Measurements from ENCODE around the gene STUM.
"Not testable (repeated sequence)": the region's sequence is repeated elsewhere in the genome, so short reads cannot be mapped to it uniquely, and the experiment has no call there.

STUM gene

DNA sequence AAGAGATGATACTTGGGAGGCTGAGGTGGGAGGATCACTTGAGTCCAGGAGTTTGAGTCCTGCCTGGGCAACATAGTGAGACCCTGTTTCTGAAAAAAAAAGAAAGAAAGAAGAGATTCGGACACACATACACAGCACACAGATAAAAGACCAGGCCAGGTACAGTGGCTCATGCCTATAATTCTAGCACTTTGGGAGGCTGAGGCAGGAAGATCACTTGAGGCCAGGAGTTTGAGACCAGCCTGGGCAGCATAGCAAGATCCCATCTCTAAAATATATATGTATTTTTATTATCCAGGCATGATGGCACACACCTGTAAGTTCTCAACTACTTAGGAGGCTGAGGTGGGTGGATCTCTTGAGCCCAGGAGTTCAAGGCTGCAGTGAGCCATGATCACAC lies 69.2 kb downstream of the STUM start:
- not testable (repeated sequence) for FAIRE-seq; DNase-seq (ENCODE audit: extremely low spot score, insufficient read length, low read depth)

- DNase-seq (ENCODE audit: extremely low spot score, insufficient read length, low read depth), result no peak
- FAIRE-seq, result no peak
Measured at GRCh38 chr1:226618380-226618779, 69.8 kb downstream of the STUM start.

DNA sequence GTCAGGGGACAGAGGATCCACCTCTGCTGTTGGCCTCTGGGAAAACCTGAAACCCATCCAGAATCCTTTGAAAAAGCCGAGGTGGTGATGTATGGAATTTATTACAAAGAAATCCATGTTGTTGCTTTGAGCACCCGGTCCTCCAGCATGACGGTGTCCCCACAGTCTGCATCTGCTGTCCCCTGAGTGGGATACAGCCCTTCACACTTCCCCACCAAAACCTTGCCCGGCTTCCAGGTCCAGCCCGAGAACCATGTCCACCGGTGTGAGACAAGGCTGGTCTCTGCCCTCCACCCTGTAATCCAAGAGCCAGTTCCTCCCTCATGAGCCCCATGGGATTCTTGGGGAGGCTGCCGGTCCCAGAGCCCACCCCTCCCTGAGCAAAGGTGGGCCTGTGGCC lies 70.5 kb downstream of the STUM start:
- DNase-seq (ENCODE audit: extremely low spot score, insufficient read length, low read depth) (no peak), FAIRE-seq (no peak)

DNA sequence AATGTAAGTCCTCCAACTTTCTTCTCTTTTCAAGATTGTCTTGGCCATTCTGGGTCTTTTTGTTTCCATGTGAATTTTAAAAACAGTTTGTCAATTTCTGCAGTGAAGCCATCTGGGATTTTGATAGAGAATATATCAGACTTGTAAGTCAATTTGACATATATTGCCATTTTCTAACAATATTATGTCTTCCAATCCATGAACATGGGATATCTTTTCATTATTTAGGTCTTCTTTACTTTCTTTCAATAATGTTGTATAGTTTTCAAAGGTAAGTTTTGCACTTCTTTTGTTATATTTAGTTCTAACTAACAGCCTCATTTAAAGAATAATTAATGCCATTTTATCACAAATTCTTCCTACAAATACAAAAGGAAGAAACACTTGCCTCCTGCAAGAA lies 73.4 kb downstream of the STUM start:
- FAIRE-seq, result no peak
- DNase-seq (ENCODE audit: extremely low spot score, insufficient read length, low read depth), result no peak

GRCh38 chr1:226624526-226624925 lies 76.0 kb downstream of the STUM start:
- FAIRE-seq, result no peak

GRCh38 chr1:226625326-226625725 lies 76.8 kb downstream of the STUM start:
- FAIRE-seq (no peak), DNase-seq (ENCODE audit: extremely low spot score, insufficient read length, low read depth) (no peak)

More at GRCh38 chr1:226624526-226624925, 76.0 kb downstream of the STUM start:
- no peak for DNase-seq (ENCODE audit: extremely low spot score, insufficient read length, low read depth)

DNA sequence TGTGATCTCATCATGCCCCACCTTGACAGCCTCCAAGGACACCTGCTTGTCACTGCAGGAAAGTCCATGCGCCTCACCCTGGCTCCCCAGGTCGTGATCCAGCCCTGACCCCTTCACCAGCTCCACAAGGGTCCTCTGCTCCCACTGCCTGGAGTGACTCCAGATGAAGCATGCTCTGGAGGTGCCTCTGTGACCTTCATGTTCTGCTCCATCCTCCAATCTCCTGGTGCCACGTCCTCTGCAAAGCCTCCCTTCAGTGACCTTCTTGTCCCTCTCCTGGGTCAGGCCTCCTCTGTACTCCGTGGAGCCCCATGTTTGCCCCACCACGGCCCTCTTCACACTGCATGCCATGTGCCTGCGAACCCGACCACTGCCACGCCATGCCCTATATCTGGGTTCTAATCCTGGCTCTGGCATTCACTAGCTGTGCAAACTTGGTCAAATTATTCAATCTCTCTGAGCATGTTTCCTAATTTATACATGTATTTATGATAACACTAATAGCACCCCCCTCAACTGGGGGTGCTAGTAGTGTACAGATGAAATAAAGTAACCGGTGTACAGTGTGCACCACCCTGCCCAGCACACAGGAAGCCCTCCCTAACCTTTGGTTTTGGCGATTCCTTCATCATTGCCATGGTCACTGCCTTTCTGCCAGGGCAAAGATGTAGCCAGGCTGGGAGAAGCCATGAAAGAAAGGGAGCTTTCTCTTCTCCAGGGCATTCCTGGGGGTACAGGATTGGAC lies 77.4 kb downstream of the STUM start:
- DNase-seq (ENCODE audit: extremely low spot score, insufficient read length, low read depth), result no peak
- FAIRE-seq, result no peak

DNA sequence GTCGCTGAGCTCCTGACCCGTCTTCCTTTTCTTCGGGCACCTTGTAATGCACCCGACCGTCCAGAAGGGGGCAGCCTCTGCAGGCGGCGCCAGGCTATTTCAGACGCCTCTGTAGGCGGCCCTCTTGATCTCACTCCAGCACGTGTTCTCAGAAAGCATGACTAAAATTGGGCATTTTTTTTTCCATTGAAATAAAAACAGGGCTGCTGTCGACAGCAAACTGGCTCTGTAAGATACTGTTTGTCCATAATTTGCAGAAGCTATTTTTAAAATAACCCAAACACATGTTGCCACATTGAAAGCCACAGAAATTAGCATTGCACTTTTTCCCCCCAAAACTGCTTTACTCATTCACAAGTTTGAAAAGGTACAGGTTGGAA lies 78.0 kb downstream of the STUM start:
- peak; percentile 64 for DNase-seq (ENCODE audit: extremely low spot score, insufficient read length, low read depth)
- FAIRE-seq, result peak; percentile 78

DNA sequence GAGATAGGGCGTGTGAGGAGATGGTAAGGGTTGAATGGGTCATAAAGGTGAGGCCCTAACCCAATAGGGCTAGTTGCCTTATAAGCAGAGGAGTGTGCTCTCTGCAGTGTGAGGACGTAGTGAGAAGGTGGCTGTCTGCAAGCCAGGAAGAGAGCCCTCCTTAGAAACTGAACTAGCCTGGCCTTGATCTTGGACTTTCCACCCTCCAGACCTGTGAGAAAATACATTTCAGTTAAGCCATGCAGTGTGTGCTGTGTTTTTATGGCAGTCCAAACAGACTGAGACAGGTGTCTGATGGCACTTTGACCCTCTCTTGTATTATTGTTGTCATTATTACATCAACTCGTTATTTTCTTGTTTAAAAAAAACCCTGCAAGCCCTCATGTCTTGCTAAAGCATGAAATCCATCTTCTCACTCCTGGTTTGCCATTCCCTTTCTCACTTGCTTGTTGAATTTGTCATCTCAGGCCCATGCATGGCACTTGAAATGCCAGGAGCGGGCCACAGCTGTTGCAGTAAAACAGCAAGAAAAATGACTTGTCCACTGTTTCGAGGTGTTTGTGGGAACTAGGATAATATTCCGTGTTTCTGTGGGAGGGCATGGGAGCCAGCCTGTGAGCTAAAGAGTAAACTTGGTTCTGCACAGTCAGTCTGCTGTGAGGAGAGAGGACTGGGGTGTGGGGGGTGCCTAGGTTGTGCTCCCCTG lies 78.6 kb downstream of the STUM start:
- DNase-seq (ENCODE audit: extremely low spot score, insufficient read length, low read depth) (no peak), FAIRE-seq (no peak)

- FAIRE-seq (no peak), DNase-seq (ENCODE audit: extremely low spot score, insufficient read length, low read depth) (no peak)
Measured at GRCh38 chr1:226627924-226628611, 79.5 kb downstream of the STUM start.

- no peak for DNase-seq (ENCODE audit: extremely low spot score, insufficient read length, low read depth)
- no peak for FAIRE-seq
Measured at GRCh38 chr1:226628612-226629155, 80.1 kb downstream of the STUM start.

DNA sequence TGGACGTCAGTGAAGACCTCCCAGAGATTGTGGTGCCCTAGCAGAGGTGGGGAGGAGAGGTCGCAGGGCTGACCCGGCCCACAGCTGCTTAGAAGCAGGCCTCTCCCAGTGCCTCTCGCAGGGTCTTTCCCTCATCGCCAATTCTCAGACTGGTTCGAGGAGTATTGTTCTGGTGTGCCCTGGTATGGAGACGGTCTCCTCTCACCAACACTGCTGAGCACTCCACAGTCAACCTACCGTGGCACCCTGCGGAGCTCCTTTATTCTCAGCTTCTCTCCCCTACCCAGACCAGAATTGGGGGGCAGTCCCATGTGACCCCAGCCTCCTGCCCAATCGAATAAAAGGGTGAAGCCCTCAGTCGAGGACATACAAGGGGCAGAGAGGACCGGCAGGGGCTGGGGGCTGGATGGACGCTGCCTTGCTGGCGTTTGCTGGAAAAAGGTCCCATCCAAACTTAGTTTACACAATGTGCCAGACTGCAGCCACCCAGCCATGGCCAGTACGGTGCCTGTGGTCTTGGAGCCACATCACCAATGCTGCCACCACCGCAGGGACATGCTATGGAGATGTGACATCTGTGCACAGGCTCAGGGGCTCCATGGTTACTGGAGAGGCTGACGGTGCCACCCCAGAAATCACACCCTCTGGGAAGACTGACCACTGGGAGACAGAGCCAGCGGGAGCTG lies 80.8 kb downstream of the STUM start:
- DNase-seq (ENCODE audit: extremely low spot score, insufficient read length, low read depth) (no peak), FAIRE-seq (no peak)

GRCh38 chr1:226629896-226630550 lies 81.5 kb downstream of the STUM start:
- FAIRE-seq (no peak), DNase-seq (ENCODE audit: extremely low spot score, insufficient read length, low read depth) (no peak)

GRCh38 chr1:226630592-226630991 lies 82.0 kb downstream of the STUM start:
- no peak for DNase-seq (ENCODE audit: extremely low spot score, insufficient read length, low read depth)
- no peak for FAIRE-seq

- no peak for DNase-seq (ENCODE audit: extremely low spot score, insufficient read length, low read depth)
- FAIRE-seq, result no peak
Measured at GRCh38 chr1:226631229-226632000, 82.9 kb downstream of the STUM start.

DNA sequence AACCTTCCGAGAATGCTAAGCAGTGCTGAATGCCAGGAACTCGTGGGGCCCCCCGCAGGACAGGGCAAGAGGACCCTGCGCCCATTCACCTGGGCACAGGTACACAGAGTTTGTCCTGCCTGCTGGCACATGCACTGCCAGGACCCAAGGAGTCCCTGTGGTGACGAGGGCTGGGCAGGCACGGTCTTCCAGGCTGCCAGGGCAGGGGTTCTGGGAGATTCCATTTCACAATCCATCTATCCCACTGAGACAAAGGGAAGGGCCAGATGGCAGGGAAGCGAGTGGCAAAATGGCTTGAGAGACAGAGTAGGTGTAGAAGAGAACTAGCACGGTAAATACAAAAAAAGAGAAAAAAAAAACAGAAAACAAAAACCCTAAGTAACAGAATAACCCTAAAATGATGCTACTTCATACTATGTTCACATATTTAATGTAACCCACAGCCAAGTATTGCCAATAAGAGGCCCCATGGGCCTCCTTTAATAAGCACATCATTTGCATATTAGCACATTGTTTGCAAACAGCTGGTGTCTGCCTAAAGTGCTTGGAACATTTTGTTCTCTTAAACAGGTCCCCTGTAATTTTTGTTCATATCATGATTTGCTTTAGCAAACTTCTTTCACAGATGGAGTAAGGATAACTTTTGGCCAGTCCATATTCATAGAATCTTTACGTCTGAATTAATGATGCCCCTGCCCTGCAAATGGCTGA lies 83.8 kb downstream of the STUM start:
- no peak for DNase-seq (ENCODE audit: extremely low spot score, insufficient read length, low read depth)
- no peak for FAIRE-seq

DNA sequence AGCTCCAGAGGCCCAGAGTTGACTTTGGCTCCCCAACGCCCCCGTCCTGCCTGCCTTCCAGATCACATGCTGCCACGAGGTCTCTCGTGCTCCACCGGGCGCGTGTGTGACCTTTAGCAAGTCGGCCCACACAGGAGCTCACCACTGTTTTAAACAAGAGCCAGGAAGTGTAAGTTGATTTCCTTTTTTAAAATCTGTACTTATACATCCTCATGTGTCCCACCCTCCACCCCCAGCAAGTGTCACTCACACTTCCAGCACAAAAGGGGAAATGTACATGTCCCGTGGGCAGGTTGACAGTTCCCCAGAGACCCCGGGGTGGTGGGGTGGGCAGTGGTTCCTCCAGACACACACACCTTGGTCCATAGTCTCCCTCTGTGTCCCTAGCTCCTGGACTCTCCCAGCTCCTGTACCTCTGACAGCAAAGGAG lies 84.4 kb downstream of the STUM start:
- DNase-seq (ENCODE audit: extremely low spot score, insufficient read length, low read depth) (no peak), FAIRE-seq (peak; percentile 61)

GRCh38 chr1:226633541-226634165 lies 85.1 kb downstream of the STUM start:
- FAIRE-seq (no peak), DNase-seq (ENCODE audit: extremely low spot score, insufficient read length, low read depth) (no peak)
